Neuronal stem cell (in vitro differentiated cells): ENCODE measurements around the gene ALDH3B2.

Experiments used
- DNase-seq: peaks from one replicate; pipeline ENCODE4 v3.0.0-alpha.2; 2013; ENCODE audit warnings: low spot score
- H2AFZ ChIP-seq: one replicate; pipeline ENCODE4 v1.6.1; 2013; ENCODE audit warnings: mild to moderate bottlenecking, low read length, inconsistent platforms
- H2AK5ac ChIP-seq: 2 replicates; pipeline ENCODE4 v1.6.1; 2013; ENCODE audit warnings: low read depth, mild to moderate bottlenecking, inconsistent platforms, low read length, moderate library complexity, mixed read lengths
- H2BK120ac ChIP-seq: 2 replicates; pipeline ENCODE4 v1.6.1; 2013; ENCODE audit warnings: low read depth, mild to moderate bottlenecking, inconsistent platforms, low read length, moderate library complexity, mixed read lengths
- H2BK12ac ChIP-seq: one replicate; pipeline ENCODE4 v1.6.1; 2013; ENCODE audit warnings: low read length, inconsistent platforms
- H2BK15ac ChIP-seq: 2 replicates; pipeline ENCODE4 v1.6.1; 2013; ENCODE audit warnings: mild to moderate bottlenecking, low read length, inconsistent platforms, mixed read lengths
- H2BK5ac ChIP-seq: one replicate; pipeline ENCODE4 v1.6.1; 2013; ENCODE audit warnings: inconsistent platforms, mild to moderate bottlenecking, low read length, moderate library complexity
- H3K14ac ChIP-seq: one replicate; pipeline ENCODE4 v1.6.1; 2013; ENCODE audit warnings: low read length, inconsistent platforms
- H3K18ac ChIP-seq: 2 replicates; pipeline ENCODE4 v1.6.1; 2013; ENCODE audit warnings: low read length, inconsistent platforms
- H3K23ac ChIP-seq: 2 replicates; pipeline ENCODE4 v1.6.1; 2013; ENCODE audit warnings: low read depth, mild to moderate bottlenecking, mixed read lengths, low read length, inconsistent platforms; ENCODE audit not compliant: poor library complexity
- H3K27ac ChIP-seq: replicated peaks from 3 replicates; pipeline ENCODE4 v1.5.1; 2013; ENCODE audit warnings: low read length, inconsistent platforms
- H3K27me3 ChIP-seq, 3 experiments: 2 replicates each; pipeline ENCODE4 v1.6.1; 2013; ENCODE audit warnings: low read length in 3 of 3, mild to moderate bottlenecking in 2 of 3, inconsistent platforms in 1 of 3, low read depth in 1 of 3, mixed read lengths in 1 of 3, moderate library complexity in 1 of 3; ENCODE audit not compliant: control insufficient read depth in 3 of 3, insufficient read depth in 3 of 3
- H3K36me3 ChIP-seq, 2 donors: replicated peaks in 1 of 2; 2 replicates each; pipeline ENCODE4 v1.6.1; 2013; ENCODE audit warnings: low read length in 2 of 2; ENCODE audit not compliant: control insufficient read depth in 2 of 2, insufficient read depth in 2 of 2
- H3K4ac ChIP-seq: 2 replicates; pipeline ENCODE4 v1.6.1; 2013; ENCODE audit warnings: inconsistent platforms, mild to moderate bottlenecking, low read length, moderate library complexity
- H3K4me1 ChIP-seq, 2 donors: 1 replicate in 1 of 2; 2 replicates in 1 of 2; pipeline ENCODE4 v1.6.1; 2013; ENCODE audit warnings: low read length in 2 of 2, low read depth in 1 of 2; ENCODE audit not compliant: control insufficient read depth in 2 of 2, insufficient read depth in 1 of 2
- H3K4me2 ChIP-seq: one replicate; pipeline ENCODE4 v1.6.1; 2013; ENCODE audit warnings: mild to moderate bottlenecking, low read length, inconsistent platforms; ENCODE audit not compliant: insufficient read depth, poor library complexity, severe bottlenecking
- H3K4me3 ChIP-seq, 2 donors: 2 replicates each; pipeline ENCODE4 v1.5.1; 2013; ENCODE audit warnings: low read length in 2 of 2, mild to moderate bottlenecking in 2 of 2, inconsistent platforms in 1 of 2, moderate library complexity in 1 of 2
- H3K79me1 ChIP-seq: one replicate; pipeline ENCODE4 v1.6.1; 2013; ENCODE audit warnings: low read depth, mild to moderate bottlenecking, inconsistent platforms, low read length, moderate library complexity
- H3K9ac ChIP-seq: one replicate; pipeline ENCODE4 v1.6.1; 2013; ENCODE audit warnings: mild to moderate bottlenecking, low read depth, low read length, inconsistent platforms; ENCODE audit not compliant: poor library complexity
- H3K9me3 ChIP-seq, 2 donors: replicated peaks in 1 of 2; 2 replicates each; pipeline versions ENCODE3 to v1.6.1; 2013; ENCODE audit warnings: low read length in 2 of 2, mild to moderate bottlenecking in 2 of 2, inconsistent platforms in 1 of 2, low read depth in 1 of 2, mixed read lengths in 1 of 2, moderate library complexity in 1 of 2; ENCODE audit not compliant: control insufficient read depth in 2 of 2, insufficient read depth in 1 of 2
- H4K8ac ChIP-seq: one replicate; pipeline ENCODE4 v1.6.1; 2013; ENCODE audit warnings: low read depth, mild to moderate bottlenecking, inconsistent platforms, low read length, moderate library complexity
- H4K91ac ChIP-seq: one replicate; pipeline ENCODE4 v1.6.1; 2013; ENCODE audit warnings: low read length, low read depth, mild to moderate bottlenecking, inconsistent platforms; ENCODE audit not compliant: poor library complexity
- WGBS, 2 donors: extraction: QIAGEN DNeasy Blood & Tissue Kit; methylation state at CpG; one replicate each; pipeline ENCODE4 v1.1.7; 2013; ENCODE audit warnings: missing lambda C conversion rate in 2 of 2, mixed read lengths in 1 of 2; ENCODE audit not compliant: insufficient read length in 2 of 2, insufficient replicate concordance in 1 of 2; ENCODE audit errors: extremely low coverage in 2 of 2; 5-methylcytosine and 5-hydroxymethylcytosine counted together

ALDH3B2 gene

DNA sequence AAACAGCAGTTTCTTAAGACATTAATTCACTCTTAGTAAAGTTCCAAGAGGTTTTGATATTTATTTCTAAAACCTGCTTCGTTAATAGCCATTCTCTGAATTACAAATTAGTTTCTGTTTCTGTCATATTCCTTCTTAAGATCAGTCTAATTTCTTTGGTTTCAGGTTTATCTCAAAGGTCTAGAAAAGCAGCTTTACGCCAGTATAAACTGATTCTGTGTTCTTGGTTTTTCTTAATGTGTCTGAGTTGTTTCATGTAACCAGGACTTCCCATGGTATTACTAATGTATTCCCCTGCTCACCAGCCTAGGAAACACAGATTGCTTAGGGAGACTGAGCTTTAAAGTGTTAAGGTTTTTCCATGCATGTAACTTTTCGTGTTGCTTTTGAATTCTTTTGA, 17.1 kb downstream of the ALDH3B2 start:
- Histone ChIP-seq H4K8ac (no peak overlapping the region), H2BK120ac (no peak overlapping the region), H3K18ac (no peak overlapping the region), H3K4me3 (no peak overlapping the region), H3K9me3 (peaks cover 3 to 9% of the 10 kb centered on the region in 2 donors), H3K23ac (no peak overlapping the region), H2BK12ac (no peak overlapping the region), H3K4me2 (no peak overlapping the region), H3K79me1 (no peaks in the 10 kb centered on the region), H2BK5ac (no peak overlapping the region), H3K4ac (no peak overlapping the region), H3K9ac (no peak overlapping the region), H2BK15ac (no peak overlapping the region), H3K4me1 (no peaks in the 10 kb centered on the region), H3K14ac (no peak overlapping the region), H3K27me3 (peaks cover 0 to 5% (median 0%) of the 10 kb centered on the region in 3 experiments), H2AFZ (no peak overlapping the region), H2AK5ac (no peak overlapping the region), H3K36me3 (no peaks in the 10 kb centered on the region), H4K91ac (no peak overlapping the region), H3K27ac (no peak overlapping the region)
- DNase-seq = no peak
- no CpG with 5 or more reads among the region's 3 CpGs for WGBS, 2 donors

DNA sequence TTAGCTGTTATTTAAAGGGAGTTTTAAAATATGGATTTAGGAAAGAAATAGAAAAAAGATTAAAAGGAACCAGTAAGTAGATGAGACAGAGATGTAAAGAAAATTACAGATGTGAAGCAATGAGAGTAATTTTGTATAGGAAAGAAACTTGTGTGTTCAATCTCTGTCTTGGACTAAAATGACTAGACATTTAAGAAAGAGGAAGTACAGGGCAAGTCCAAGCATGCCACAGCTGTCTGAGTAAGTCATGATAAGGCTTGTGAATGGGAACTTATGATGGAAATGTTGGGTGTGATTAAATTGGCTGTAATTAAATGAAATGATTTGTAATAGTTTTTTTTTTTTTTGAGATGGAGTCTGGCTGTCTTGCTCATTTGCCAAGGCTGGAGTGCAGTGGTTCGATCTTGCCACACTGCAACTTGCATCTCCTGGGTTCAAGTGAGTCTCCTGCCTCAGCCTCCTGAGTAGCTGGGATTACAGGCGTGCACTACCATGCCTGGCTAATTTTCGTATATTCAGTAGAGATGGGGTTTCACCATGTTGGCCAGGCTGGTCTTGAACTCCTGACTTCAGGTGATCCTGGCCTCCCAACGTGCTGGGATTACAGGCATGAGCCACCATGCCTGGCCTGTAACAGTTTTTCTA, 18.0 kb downstream of the ALDH3B2 start:
- Histone ChIP-seq H2AFZ (no peak overlapping the region), H3K36me3 (no peaks in the 10 kb centered on the region), H3K4me1 (no peaks in the 10 kb centered on the region), H4K91ac (no peak overlapping the region), H3K18ac (no peak overlapping the region), H3K4me3 (no peak overlapping the region), H3K79me1 (no peaks in the 10 kb centered on the region), H2BK12ac (no peak overlapping the region), H3K4me2 (no peak overlapping the region), H3K14ac (no peak overlapping the region), H3K9ac (no peak overlapping the region), H2AK5ac (no peak overlapping the region), H2BK15ac (no peak overlapping the region), H3K27ac (no peak overlapping the region), H2BK5ac (no peak overlapping the region), H3K27me3 (no peaks in the 10 kb centered on the region), H2BK120ac (no peak overlapping the region), H3K9me3 (peaks cover 3 to 9% of the 10 kb centered on the region in 2 donors), H3K23ac (no peak overlapping the region), H4K8ac (no peak overlapping the region), H3K4ac (no peak overlapping the region)
- WGBS, 2 donors = no CpG with 5 or more reads among the region's 4 CpGs
- no peak for DNase-seq

DNA sequence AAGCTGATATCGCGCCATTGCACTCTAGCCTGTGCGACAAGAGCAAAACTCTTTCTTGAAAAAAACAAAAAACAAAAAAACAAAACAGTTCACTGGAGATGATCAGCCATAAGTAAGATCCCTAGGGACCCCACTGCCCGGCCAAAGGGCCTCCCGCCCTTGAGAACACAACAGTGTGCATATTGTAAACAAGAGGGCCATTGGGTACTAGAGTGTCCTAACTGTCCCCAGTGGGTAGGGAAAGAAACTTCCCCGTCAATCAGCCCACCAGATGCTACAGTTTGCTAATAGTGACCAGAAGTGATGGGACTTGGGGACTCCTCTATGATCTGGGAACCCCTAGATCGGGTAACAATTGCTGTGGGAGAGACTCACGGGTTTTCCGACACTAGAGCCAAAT, 20.2 kb downstream of the ALDH3B2 start:
- no peak overlapping the region for H3K4me3 ChIP-seq
- no peak overlapping the region for H3K18ac ChIP-seq
- H3K9me3 ChIP-seq = peaks cover 8 to 9% of the 10 kb centered on the region in 2 donors
- H3K23ac ChIP-seq = no peak overlapping the region
- H3K27ac ChIP-seq = no peak overlapping the region
- no peak overlapping the region for H4K91ac ChIP-seq
- no peak for DNase-seq
- peaks cover 0 to 11% of the 10 kb centered on the region in 2 donors for H3K4me1 ChIP-seq
- H3K36me3 ChIP-seq = peaks cover 0 to 3% of the 10 kb centered on the region in 2 donors
- no peak overlapping the region for H2BK5ac ChIP-seq
- no peak overlapping the region for H2AFZ ChIP-seq
- no CpG with 5 or more reads among the region's 9 CpGs for WGBS, 2 donors
- H3K4me2 ChIP-seq = no peak overlapping the region
- peaks cover 0 to 3% (median 0%) of the 10 kb centered on the region in 3 experiments for H3K27me3 ChIP-seq
- no peak overlapping the region for H2AK5ac ChIP-seq
- H2BK120ac ChIP-seq = no peak overlapping the region
- H4K8ac ChIP-seq = no peak overlapping the region
- no peak overlapping the region for H2BK15ac ChIP-seq
- H3K9ac ChIP-seq = no peak overlapping the region
- H3K4ac ChIP-seq = no peak overlapping the region
- peaks cover 4% of the 10 kb centered on the region for H3K79me1 ChIP-seq
- H2BK12ac ChIP-seq = no peak overlapping the region
- H3K14ac ChIP-seq = no peak overlapping the region

DNA sequence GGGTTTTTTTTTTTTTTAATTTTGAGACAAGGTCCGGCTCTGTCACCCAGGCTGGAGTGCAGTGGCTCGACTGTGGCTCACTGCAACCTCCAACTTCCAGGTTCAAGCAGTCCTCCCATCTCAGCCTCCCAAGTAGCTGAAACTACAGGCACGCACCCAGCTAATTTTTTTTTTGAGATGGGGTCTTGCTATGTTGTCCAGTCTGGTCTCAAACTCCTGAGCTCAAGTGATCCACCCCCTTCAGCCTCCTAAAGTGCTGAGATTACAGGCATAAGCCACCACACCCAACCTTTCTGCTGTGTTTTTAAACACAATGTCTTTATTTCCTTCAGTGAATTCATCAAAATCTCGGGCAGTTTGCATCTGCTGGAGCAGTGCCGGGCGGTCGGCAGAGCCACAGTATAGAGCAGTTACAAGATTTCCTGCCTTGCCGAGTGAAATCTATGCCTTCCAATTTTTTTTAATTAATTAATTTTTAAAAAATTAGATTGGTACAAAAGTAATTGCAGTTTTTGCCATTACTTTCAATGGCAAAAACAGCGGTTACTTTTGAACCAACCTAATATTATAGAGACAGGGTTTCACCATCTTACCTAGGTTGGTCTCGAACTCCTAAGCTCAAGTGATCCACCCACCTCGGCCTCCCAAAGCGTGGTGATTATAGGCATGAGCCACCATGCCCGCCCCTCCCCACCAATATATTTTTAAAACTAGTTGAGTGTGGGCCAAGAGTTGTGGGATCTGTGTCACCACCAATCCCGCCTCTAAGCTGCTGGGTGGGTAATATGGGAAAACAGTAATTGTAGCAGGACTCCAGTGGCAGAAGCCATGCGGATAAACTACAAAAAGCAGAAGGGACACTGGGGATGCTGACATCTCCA, 21.2 kb downstream of the ALDH3B2 start:
- no CpG with 5 or more reads among the region's 15 CpGs for WGBS, 2 donors
- Histone ChIP-seq H3K27ac (no peak overlapping the region), H3K27me3 (peaks cover 0 to 5% (median 3%) of the 10 kb centered on the region in 3 experiments)

More for the DNA sequence above, 21.2 kb downstream of the ALDH3B2 start:
- Histone ChIP-seq H2AFZ (no peak overlapping the region), H3K14ac (no peak overlapping the region), H4K91ac (no peak overlapping the region), H3K23ac (no peak overlapping the region), H3K18ac (no peak overlapping the region), H2BK12ac (no peak overlapping the region), H3K36me3 (peaks cover 0 to 3% of the 10 kb centered on the region in 2 donors), H4K8ac (no peak overlapping the region), H3K4me2 (no peak overlapping the region), H3K4me1 (peaks cover 0 to 11% of the 10 kb centered on the region in 2 donors), H2BK120ac (no peak overlapping the region), H2BK15ac (no peak overlapping the region), H3K9me3 (peaks cover 8 to 9% of the 10 kb centered on the region in 2 donors), H3K9ac (no peak overlapping the region), H2BK5ac (no peak overlapping the region), H3K79me1 (peaks cover 4% of the 10 kb centered on the region), H2AK5ac (no peak overlapping the region), H3K4ac (no peak overlapping the region), H3K4me3 (no peak overlapping the region)
- DNase-seq = no peak
